HepG2 (cell line): ENCODE results near the gene UTP20. TPM values are rescaled to one million over a fixed set of nuclear protein-coding genes. Genes with fewer than 3 reads are reported as not detected.

Experiments
- ATAC-seq: fragments of 200-7000 bp; cut with Tn5 transposase; 3 replicates; pipeline ENCODE4 v1.9.1; 2020; ENCODE audit warnings: mild to moderate bottlenecking, moderate library complexity
- BruUV-seq: library from RNA; stranded (reverse); fragments of 400-500 nt; replicated peaks from 2 replicates; lab custom pipeline; 2021; lab: Mats Ljungman, UMichigan
- CTCF ChIA-PET: fragments of 300-600 bp; formaldehyde crosslinking; extraction: SDS; loops from one replicate; lab custom pipeline; 2021; ENCODE audit warnings: low total read pairs, inconsistent platforms, low intra/inter-chr PET ratio; lab: Yijun Ruan, JAX
- POLR2A ChIA-PET: fragments of 350-600 bp; sonication (Branson Sonifier 250); formaldehyde crosslinking; loops from one replicate; lab custom pipeline; 2020; ENCODE audit warnings: antibody characterized with exemption, inconsistent platforms; lab: Yijun Ruan, JAX
- DNase-seq: peaks from one replicate; pipeline ENCODE4 v3.0.0-alpha.2; 2015; ENCODE audit warnings: low spot score
- FAIRE-seq: peaks from 3 replicates; lab custom pipeline; 2011; peaks lifted over from hg19 to GRCh38; lab: Jason Lieb, UNC
- H2AFZ ChIP-seq: one replicate; pipeline ENCODE4 v1.6.1; 2011; ENCODE audit warnings: low read length, inconsistent platforms
- H3K27ac ChIP-seq: fragments of 300-600 bp; 3 replicates; pipeline ENCODE4 v1.8.0; 2011; ENCODE audit warnings: mixed run types, mild to moderate bottlenecking, mixed read lengths, low read length, inconsistent platforms; ENCODE audit not compliant: insufficient read depth; ENCODE audit errors: extremely low read length
- H3K27me3 ChIP-seq, 2 experiments: fragments of 200-600 bp in 1 of 2; 2 replicates in 1 of 2; 3 replicates in 1 of 2; pipeline versions ENCODE4 v1.6.0 to v1.8.0; 2011; ENCODE audit warnings: low read length in 2 of 2, mild to moderate bottlenecking in 2 of 2, moderate library complexity in 2 of 2, inconsistent platforms in 1 of 2; ENCODE audit not compliant: insufficient read depth in 2 of 2, control insufficient read depth in 1 of 2
- H3K36me3 ChIP-seq, 2 experiments: fragments of 200-600 bp in 1 of 2; replicated peaks in 1 of 2; 2 replicates in 1 of 2; 3 replicates in 1 of 2; pipeline versions ENCODE4 v1.5.1 to v1.8.0; 2011; ENCODE audit warnings: low read length in 2 of 2, inconsistent platforms in 1 of 2; ENCODE audit not compliant: insufficient read depth in 2 of 2, control insufficient read depth in 1 of 2
- H3K4me1 ChIP-seq: 2 replicates; pipeline ENCODE4 v1.5.1; 2012; ENCODE audit warnings: low read length, inconsistent platforms; ENCODE audit not compliant: insufficient read depth
- H3K4me2 ChIP-seq: 2 replicates; pipeline ENCODE4 v1.6.0; 2011; ENCODE audit warnings: low read depth, low read length, inconsistent platforms
- H3K4me3 ChIP-seq, 3 experiments: fragments of 200-600 bp in 1 of 3; sonication (generic), shearing (Covaris generic) in 1 of 3; replicated peaks in 1 of 3; 2 replicates each; pipeline ENCODE4 v1.5.1; 2011 to 2016; ENCODE audit warnings: low read length in 3 of 3, inconsistent platforms in 2 of 3, low read depth in 2 of 3, mild to moderate bottlenecking in 2 of 3, control low read depth in 1 of 3, mixed read lengths in 1 of 3; ENCODE audit not compliant: insufficient read depth in 1 of 3
- H3K79me2 ChIP-seq: one replicate; pipeline ENCODE4 v1.6.1; 2011; ENCODE audit warnings: low read length, inconsistent platforms; ENCODE audit not compliant: insufficient read depth
- H3K9ac ChIP-seq: 2 replicates; pipeline ENCODE4 v1.6.0; 2011; ENCODE audit warnings: mild to moderate bottlenecking, low read depth, low read length, inconsistent platforms; ENCODE audit not compliant: insufficient read depth
- H3K9me3 ChIP-seq: 2 replicates; pipeline ENCODE4 v1.5.1; 2012; ENCODE audit warnings: mild to moderate bottlenecking, low read length
- H4K20me1 ChIP-seq: 2 replicates; pipeline ENCODE4 v1.6.0; 2011; ENCODE audit warnings: inconsistent platforms, mild to moderate bottlenecking, low read length, moderate library complexity; ENCODE audit not compliant: insufficient read depth
- MTA1 ChIP-seq: sonication (generic); formaldehyde crosslinking; IDR thresholded peaks from 2 replicates; pipeline ENCODE4 v1.4.0; 2020; ENCODE audit warnings: missing genetic modification reagents, mild to moderate bottlenecking, borderline replicate concordance
- MTERF4 ChIP-seq: sonication (generic); formaldehyde crosslinking; IDR thresholded peaks from 2 replicates; pipeline ENCODE4 v1.8.0; 2023; ENCODE audit warnings: mild to moderate bottlenecking, missing genetic modification reagents
- NR2F2 ChIP-seq: IDR thresholded peaks from 2 replicates; pipeline ENCODE4 v1.6.1; 2012; ENCODE audit warnings: low read depth, inconsistent platforms, borderline replicate concordance
- ZNF567 ChIP-seq: sonication (generic); formaldehyde crosslinking; IDR thresholded peaks from 2 replicates; pipeline ENCODE4 v1.8.1; 2023; ENCODE audit warnings: mild to moderate bottlenecking, missing genetic modification reagents, borderline replicate concordance
- ZNF775 ChIP-seq: sonication (generic); formaldehyde crosslinking; IDR thresholded peaks from 2 replicates; pipeline ENCODE4 v1.4.0; 2020; ENCODE audit warnings: missing genetic modification reagents, mild to moderate bottlenecking, moderate library complexity, borderline replicate concordance
- ZSCAN22 ChIP-seq: sonication (generic); formaldehyde crosslinking; IDR thresholded peaks from 2 replicates; pipeline ENCODE4 v1.4.0; 2020; ENCODE audit warnings: mild to moderate bottlenecking, missing genetic modification reagents
- WGBS: methylation state at CpG from one replicate; pipeline ENCODE4 v1.1.6; 2017; ENCODE audit warnings: low lambda C conversion rate; 5-methylcytosine and 5-hydroxymethylcytosine counted together
- in situ Hi-C: cut with HindIII; loops from 2 replicates; pipeline ENCODE4 v1.10.0; 2017; ENCODE audit warnings: low pct_unique_long_range_greater_than_20kb; ENCODE audit not compliant: extremely low pct_ligation_motif_present
- intact Hi-C: fragments of 100-400 bp; cut with micrococcal nuclease; formaldehyde crosslinking; loops from one replicate; pipeline ENCODE4 v1.10.0; 2022; ENCODE audit not compliant: unreplicated experiment
- polyA plus RNA-seq, 8 experiments: library from polyadenylated mRNA; depleted of rRNA in 3 of 8; stranded (reverse) in 7 of 8; unstranded in 1 of 8; fragments of >200 nt; fragmentation: Illumina TruSeq in 4 of 8; extraction: Trizol in 4 of 8; gene quantifications; 2 replicates each; pipeline versions ENCODE4 v1.2.1 to v1.2.3, GENCODE V29; 2011 to 2016; ENCODE audit warnings: low read depth in 4 of 8, missing spikeins in 1 of 8, mixed read lengths in 1 of 8; ENCODE audit not compliant: insufficient read depth in 1 of 8
- total RNA-seq, 5 experiments: library from RNA; depleted of rRNA; stranded (reverse); fragments of >200 nt; fragmentation: Illumina TruSeq; extraction: Trizol; gene quantifications; 2 replicates each; pipeline ENCODE4 v1.2.3, GENCODE V29; 2016; ENCODE audit warnings: low read depth in 1 of 5
- TF ChIP-seq, protein P1 (sequence below): sonication (generic); formaldehyde crosslinking; IDR thresholded peaks from 2 replicates; pipeline ENCODE4 v1.9.0; 2022; ENCODE audit warnings: low read depth, missing genetic modification reagents

Gene UTP20
- total and polyA plus RNA-seq, 2 of the 13 experiments (the other 11 are each of a cell fraction or from before 2014, with no cell fraction given) = 9.0 to 38.5 TPM

DNA sequence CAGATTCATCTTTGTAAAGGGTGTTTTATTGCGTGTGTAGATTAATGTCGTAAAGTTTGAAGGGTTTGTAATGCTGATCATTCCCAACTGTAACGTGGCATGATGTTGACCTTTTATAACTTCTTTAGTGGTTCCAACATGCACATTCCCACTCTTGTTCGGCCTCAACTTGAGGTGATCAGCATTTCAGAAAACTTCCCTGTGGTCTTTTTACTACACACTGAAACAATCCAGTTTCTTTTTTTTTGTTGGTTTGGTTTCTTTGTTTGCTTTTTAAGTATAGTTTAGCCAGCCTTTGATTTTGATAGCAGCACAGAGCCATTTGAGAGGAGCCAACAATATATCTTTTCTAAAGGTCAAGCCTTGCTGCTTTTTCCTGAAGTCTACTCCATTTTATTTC, 22.8 kb downstream of the UTP20 start:
- DNase-seq = no peak
- TF ChIP-seq MTA1 (CRISPR knock-in tag) (no peak), MTERF4 (CRISPR knock-in tag) (no peak), ZNF567 (no peak), ZNF775 (CRISPR knock-in tag) (no peak), NR2F2 (no peak), ZSCAN22 (CRISPR knock-in tag) (no peak)
- TF ChIP-seq, protein P1, sequence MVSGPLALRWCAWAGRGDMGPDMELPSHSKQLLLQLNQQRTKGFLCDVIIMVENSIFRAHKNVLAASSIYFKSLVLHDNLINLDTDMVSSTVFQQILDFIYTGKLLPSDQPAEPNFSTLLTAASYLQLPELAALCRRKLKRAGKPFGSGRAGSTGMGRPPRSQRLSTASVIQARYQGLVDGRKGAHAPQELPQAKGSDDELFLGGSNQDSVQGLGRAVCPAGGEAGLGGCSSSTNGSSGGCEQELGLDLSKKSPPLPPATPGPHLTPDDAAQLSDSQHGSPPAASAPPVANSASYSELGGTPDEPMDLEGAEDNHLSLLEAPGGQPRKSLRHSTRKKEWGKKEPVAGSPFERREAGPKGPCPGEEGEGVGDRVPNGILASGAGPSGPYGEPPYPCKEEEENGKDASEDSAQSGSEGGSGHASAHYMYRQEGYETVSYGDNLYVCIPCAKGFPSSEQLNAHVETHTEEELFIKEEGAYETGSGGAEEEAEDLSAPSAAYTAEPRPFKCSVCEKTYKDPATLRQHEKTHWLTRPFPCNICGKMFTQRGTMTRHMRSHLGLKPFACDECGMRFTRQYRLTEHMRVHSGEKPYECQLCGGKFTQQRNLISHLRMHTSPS (CRISPR knock-in tag) = no peak
- TF ChIP-seq, all 625 proteins: peak for 0
- Histone ChIP-seq H3K9me3 (no peaks in the 10 kb centered on the region), H3K27me3 (no peaks in the 10 kb centered on the region), H3K4me3 (no peak overlapping the region), H3K4me2 (no peak overlapping the region), H2AFZ (no peak overlapping the region), H3K27ac (no peak overlapping the region), H3K9ac (no peak overlapping the region), H3K79me2 (no peaks in the 10 kb centered on the region), H3K4me1 (no peaks in the 10 kb centered on the region), H3K36me3 (peaks cover 10 to 69% of the 10 kb centered on the region in 2 experiments; a peak in 4 of 5 replicates), H4K20me1 (no peaks in the 10 kb centered on the region)
- ChIA-PET CTCF (no interaction called here), POLR2A (no interaction called here)
- in situ Hi-C loops (no loop called here), intact Hi-C loops (loop anchor here (2.0 kb wide), 1 partner anchor 32 kb away; no protein-coding TSS in a partner anchor)
- 95% methylated on average over 4 of the region's 4 CpGs for WGBS
- no peak for ATAC-seq
- BruUV-seq = TSS peak; percentile 11
- FAIRE-seq = no peak
